ENCODE results near the gene GALNTL6.

DNA sequence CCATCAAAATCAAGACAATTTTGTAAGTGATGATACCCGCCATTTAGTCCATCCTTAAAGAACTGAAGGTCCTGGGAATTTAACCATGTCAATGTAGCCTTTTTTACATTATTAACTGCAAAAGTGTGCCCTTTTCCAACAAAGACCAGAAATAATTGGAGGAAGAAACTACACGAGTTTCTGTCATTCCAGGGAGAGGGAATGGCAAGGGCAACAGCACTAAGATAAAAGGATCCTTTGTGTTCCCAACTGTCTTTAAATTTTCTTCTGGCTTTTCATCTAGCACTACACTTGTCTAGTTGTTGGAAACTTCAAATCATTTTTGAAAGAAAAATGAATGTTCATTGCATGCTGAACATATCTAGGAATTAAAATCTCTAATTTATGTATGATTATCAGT is 286.2 kb downstream of the GALNTL6 start:
- no peak for TF ChIP-seq POLR2A (IDR thresholded peaks at IDR 0.05)
- TF ChIP-seq POLR2AphosphoS5 (IDR thresholded peaks at IDR 0.05), result no peak
- TF ChIP-seq, protein P1, sequence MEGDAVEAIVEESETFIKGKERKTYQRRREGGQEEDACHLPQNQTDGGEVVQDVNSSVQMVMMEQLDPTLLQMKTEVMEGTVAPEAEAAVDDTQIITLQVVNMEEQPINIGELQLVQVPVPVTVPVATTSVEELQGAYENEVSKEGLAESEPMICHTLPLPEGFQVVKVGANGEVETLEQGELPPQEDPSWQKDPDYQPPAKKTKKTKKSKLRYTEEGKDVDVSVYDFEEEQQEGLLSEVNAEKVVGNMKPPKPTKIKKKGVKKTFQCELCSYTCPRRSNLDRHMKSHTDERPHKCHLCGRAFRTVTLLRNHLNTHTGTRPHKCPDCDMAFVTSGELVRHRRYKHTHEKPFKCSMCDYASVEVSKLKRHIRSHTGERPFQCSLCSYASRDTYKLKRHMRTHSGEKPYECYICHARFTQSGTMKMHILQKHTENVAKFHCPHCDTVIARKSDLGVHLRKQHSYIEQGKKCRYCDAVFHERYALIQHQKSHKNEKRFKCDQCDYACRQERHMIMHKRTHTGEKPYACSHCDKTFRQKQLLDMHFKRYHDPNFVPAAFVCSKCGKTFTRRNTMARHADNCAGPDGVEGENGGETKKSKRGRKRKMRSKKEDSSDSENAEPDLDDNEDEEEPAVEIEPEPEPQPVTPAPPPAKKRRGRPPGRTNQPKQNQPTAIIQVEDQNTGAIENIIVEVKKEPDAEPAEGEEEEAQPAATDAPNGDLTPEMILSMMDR (IDR thresholded peaks at IDR 0.05), result no peak

All from stomach (tissue), 4 donors.